ENCODE measurements around the gene CCDC85A. TPM values are rescaled to one million over a fixed set of nuclear protein-coding genes. Genes with fewer than 3 reads are reported as not detected.

Gene CCDC85A
- total RNA-seq, 4 donors from 2014 or later, result 2.7 to 3.7 (median 3.6) TPM

DNA sequence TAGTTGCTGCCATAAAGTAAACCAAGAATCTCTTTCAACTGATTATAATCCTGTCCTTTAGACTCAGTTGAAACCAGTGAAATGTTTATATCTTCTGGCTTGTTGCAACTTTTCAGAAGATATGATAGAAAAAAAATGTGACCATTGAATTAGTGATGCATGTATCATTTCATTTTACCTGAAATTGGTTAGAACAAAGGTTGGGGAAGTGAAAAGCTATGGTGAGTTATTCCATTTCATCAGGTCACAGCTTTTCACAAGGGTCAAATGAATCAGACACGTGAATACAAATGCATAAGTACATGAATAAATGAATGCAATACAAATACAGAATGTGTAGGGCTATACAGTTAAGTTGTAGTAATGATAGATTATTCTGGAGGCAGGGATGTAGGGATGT is 15.1 kb downstream of the CCDC85A start:
- TF ChIP-seq POLR2A (IDR thresholded peaks at IDR 0.05), result no peak
- no peak overlapping the region for H3K4me3 ChIP-seq (ENCODE audit: low read depth, poor library complexity, severe bottlenecking)
- DNase-seq (ENCODE audit: low spot score in 2 of 2), result no peak
- intact Hi-C loops (cut with DNase I; ENCODE audit: low total_unique reads), result no loop called here
- WGBS, 2 donors, result 81 to 83% methylated on average over 1 of the region's 1 CpG

DNA sequence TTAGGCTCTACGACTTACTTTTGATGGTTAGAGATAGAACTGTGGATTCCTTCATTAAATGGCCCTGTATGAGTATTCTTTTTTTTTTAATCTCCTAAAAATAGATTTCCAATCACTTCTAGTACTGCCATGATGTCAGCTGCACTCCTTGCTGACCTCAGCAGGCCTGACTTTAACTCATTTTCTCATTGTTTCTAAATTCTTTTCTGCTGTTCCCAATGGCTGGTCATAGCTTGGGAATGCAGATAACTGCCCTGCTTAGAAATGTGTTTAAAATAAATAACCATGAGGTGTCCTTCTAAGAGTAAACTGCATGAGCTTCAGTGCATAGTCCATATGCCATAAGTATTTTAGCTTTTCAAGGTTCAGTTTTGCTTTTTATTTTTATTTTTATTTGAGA is 15.7 kb downstream of the CCDC85A start:
- no peak for DNase-seq (ENCODE audit: low spot score in 2 of 2)
- no peak overlapping the region for H3K4me3 ChIP-seq (ENCODE audit: low read depth, poor library complexity, severe bottlenecking)
- TF ChIP-seq, protein P1, sequence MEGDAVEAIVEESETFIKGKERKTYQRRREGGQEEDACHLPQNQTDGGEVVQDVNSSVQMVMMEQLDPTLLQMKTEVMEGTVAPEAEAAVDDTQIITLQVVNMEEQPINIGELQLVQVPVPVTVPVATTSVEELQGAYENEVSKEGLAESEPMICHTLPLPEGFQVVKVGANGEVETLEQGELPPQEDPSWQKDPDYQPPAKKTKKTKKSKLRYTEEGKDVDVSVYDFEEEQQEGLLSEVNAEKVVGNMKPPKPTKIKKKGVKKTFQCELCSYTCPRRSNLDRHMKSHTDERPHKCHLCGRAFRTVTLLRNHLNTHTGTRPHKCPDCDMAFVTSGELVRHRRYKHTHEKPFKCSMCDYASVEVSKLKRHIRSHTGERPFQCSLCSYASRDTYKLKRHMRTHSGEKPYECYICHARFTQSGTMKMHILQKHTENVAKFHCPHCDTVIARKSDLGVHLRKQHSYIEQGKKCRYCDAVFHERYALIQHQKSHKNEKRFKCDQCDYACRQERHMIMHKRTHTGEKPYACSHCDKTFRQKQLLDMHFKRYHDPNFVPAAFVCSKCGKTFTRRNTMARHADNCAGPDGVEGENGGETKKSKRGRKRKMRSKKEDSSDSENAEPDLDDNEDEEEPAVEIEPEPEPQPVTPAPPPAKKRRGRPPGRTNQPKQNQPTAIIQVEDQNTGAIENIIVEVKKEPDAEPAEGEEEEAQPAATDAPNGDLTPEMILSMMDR (IDR thresholded peaks at IDR 0.05), result no peak
- TF ChIP-seq POLR2A (IDR thresholded peaks at IDR 0.05), result no peak
- intact Hi-C loops (cut with DNase I; ENCODE audit: low total_unique reads), result no loop called here
- WGBS, 2 donors, result 76 to 84% methylated on average over 1 of the region's 1 CpG

DNA sequence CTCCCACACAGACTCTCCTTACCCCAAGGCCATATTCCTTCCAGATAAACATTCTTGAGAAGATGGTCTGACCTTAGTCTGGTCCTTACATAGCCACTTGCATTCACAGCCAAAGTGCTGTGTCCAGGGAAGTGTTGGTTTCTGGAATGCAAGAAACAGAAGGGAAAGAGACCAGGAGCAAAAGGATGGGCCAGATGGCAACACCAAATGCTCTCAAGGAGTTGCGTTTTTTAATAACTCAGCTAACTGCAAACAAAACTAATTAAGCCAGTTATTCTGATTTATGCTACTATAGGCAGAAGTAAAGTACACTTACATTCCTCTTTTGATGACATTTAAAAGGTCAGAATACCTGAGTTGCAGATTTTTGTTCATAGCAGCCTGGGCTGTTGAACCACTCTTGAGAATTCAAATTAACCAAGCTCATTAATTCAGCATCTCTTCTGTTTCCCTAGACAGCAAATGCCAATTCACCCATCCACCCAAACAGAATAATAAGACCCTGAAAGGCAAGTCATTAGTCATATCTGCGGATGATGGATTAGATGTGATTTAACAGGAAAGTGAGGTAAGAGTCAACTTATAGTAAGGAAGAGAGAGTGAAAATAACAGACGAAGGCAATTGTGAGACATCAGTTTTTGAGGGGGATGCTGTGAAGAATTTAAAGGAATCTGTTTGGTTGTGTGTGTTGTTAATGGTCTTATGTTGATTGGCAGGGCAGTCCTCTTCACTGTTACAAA is 18.8 kb downstream of the CCDC85A start:
- H3K4me3 ChIP-seq (ENCODE audit: low read depth, poor library complexity, severe bottlenecking), result no peak overlapping the region
- intact Hi-C loops (cut with DNase I; ENCODE audit: low total_unique reads), result no loop called here
- TF ChIP-seq POLR2A (IDR thresholded peaks at IDR 0.05), result no peak
- TF ChIP-seq, protein P1 (IDR thresholded peaks at IDR 0.05), result no peak
- no peak for DNase-seq (ENCODE audit: low spot score in 2 of 2)
- WGBS, 2 donors, result 86 to 87% methylated on average over 3 of the region's 3 CpGs

DNA sequence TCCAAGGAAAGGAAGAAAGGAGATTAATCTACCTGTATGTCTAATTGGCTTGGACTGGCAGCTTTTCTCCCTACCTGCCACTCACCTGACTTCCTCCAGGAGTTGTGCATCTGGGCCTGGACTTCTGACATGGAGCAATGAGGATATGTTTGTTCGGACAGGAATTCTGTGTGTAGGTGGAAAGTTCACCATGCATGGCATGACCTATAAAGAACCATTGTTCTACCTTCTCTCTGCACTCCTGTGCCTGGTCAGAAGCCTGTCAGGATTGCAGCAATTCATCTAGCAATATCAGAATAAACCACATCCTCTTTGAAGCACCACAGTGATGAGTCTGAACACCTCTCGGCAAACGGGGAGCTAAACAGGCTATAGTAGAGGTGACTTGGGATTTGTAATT is 20.8 kb downstream of the CCDC85A start:
- 82 to 86% methylated on average over 3 of the region's 3 CpGs for WGBS, 2 donors
- no peak overlapping the region for H3K4me3 ChIP-seq (ENCODE audit: low read depth, poor library complexity, severe bottlenecking)
- no peak for DNase-seq (ENCODE audit: low spot score in 2 of 2)
- TF ChIP-seq, protein P1 (IDR thresholded peaks at IDR 0.05), result no peak
- TF ChIP-seq POLR2A (IDR thresholded peaks at IDR 0.05), result no peak
- intact Hi-C loops (cut with DNase I; ENCODE audit: low total_unique reads), result no loop called here

DNA sequence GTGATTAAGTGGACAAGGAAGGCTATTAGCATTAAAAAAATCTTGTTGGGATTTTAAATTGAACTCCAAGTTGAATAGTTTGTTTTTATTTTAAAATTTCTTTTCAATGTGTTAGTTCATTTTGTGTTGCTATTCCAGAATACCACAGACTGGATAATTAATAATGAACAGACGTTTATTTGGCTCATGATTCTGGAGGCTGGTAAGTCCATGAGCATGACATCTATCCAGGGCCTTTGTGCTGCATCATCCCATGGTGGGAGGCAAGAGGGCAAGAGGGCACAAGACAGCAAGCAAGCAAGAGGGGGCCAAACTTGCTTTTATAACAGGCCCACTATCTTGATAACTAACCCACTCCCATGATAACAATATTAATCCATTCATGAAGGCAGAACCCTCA is 22.5 kb downstream of the CCDC85A start:
- no peak for DNase-seq (ENCODE audit: low spot score in 2 of 2)
- WGBS, 2 donors, result 58 to 70% methylated on average over 1 of the region's 1 CpG
- no peak overlapping the region for H3K4me3 ChIP-seq (ENCODE audit: low read depth, poor library complexity, severe bottlenecking)
- intact Hi-C loops (cut with DNase I; ENCODE audit: low total_unique reads), result no loop called here
- TF ChIP-seq, protein P1 (IDR thresholded peaks at IDR 0.05), result no peak
- TF ChIP-seq POLR2A (IDR thresholded peaks at IDR 0.05), result no peak

DNA sequence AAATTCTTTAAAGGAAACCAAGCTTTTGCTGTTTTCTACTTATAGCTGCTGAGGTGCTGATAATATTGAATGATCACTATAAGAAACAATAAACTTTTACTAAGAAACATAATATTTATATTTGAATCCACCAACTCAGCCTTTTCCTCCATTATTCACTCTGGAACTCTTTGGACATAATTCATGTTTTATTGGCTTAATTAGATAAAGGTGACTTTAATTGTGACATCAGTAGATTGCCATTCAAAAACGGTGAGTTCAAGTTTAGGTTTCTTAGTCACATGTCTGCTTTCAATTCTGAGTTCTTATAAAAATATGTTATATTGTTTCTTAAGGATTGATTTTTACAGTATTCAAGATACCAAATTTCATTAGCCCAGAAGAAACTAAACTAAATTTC is 24.0 kb downstream of the CCDC85A start:
- 49 to 66% methylated on average over 1 of the region's 1 CpG for WGBS, 2 donors

More for the DNA sequence above, 24.0 kb downstream of the CCDC85A start:
- no peak for TF ChIP-seq POLR2A (IDR thresholded peaks at IDR 0.05)
- TF ChIP-seq, protein P1 (IDR thresholded peaks at IDR 0.05), result no peak
- DNase-seq (ENCODE audit: low spot score in 2 of 2), result no peak
- H3K4me3 ChIP-seq (ENCODE audit: low read depth, poor library complexity, severe bottlenecking), result no peak overlapping the region
- intact Hi-C loops (cut with DNase I; ENCODE audit: low total_unique reads), result no loop called here

All from lower leg skin (tissue), 4 donors.